ENCODE measurements around the gene HOOK2. TPM values are rescaled to one million over a fixed set of nuclear protein-coding genes. Genes with fewer than 3 reads are reported as not detected.
A peak's percentile ranks its signal among the peaks of the same experiment; 100 is the strongest.

The HOOK2 gene
- total RNA-seq, 1 experiment from 2014 or later, result 96.3 TPM

GRCh38 chr19:12757544-12758274, 17.6 kb downstream of the HOOK2 start (continued):
- TF ChIP-seq CTCF (IDR thresholded peaks at IDR 0.05 in 2 of 3, conservative IDR thresholded peaks at IDR 0.05 in 1 of 3; ENCODE audit: borderline replicate concordance in 1 of 3, insufficient read depth in 1 of 3, low read depth in 2 of 3, low read length in 2 of 3), result peak; percentile 72 to 94 (median 88)

GRCh38 chr19:12756150-12756883, 19.0 kb downstream of the HOOK2 start:
- Histone ChIP-seq H3K4me3 (replicated peaks in 1 of 2; ENCODE audit: low read depth in 1 of 2, low read length in 2 of 2) (no peak overlapping the region), H3K27me3 (ENCODE audit: insufficient read depth, low read length) (no peaks in the 10 kb centered on the region), H3K9ac (ENCODE audit: low read length) (no peak overlapping the region), H3K4me1 (ENCODE audit: control insufficient read depth in 1 of 2, insufficient read depth in 2 of 2, low read length in 2 of 2) (peaks cover 4 to 13% of the 10 kb centered on the region in 2 experiments; a peak in 3 of 4 replicates), H3K27ac (ENCODE audit: low read depth, low read length) (no peak overlapping the region), H3K9me2 (ENCODE audit: insufficient read depth) (no peaks in the 10 kb centered on the region), H4K20me1 (ENCODE audit: insufficient read depth) (no peaks in the 10 kb centered on the region), H3K9me3 (ENCODE audit: control insufficient read depth in 1 of 2, insufficient read depth in 1 of 2, low read depth in 1 of 2, low read length in 2 of 2) (no peaks in the 10 kb centered on the region), H3K4me2 (ENCODE audit: low read length) (no peak overlapping the region), H3K36me3 (ENCODE audit: control insufficient read depth in 1 of 2, insufficient read depth in 2 of 2, low read length in 2 of 2) (no peaks in the 10 kb centered on the region), H2AFZ (ENCODE audit: low read depth, low read length, poor library complexity, severe bottlenecking) (no peak overlapping the region), H3K79me2 (ENCODE audit: insufficient read depth, low read length) (no peaks in the 10 kb centered on the region)
- no peak for ATAC-seq
- intact Hi-C loops (cut with micrococcal nuclease), result no loop called here
- POLR2A ChIA-PET, result interaction anchor here (0.6 to 1.4 kb wide), 2 partner anchors 19 to 410 kb away, joined by 3 to 4 read pairs; partner anchors contain the start of gene GET3
- no peak for DNase-seq (ENCODE audit: low read depth, low spot score)
- BruUV-seq (replicated peaks), result no TSS peak
- RAD21 ChIA-PET (ENCODE audit: low non-redundant PET in 1 of 2, low total read pairs in 2 of 2, uncharacterized antibody in 2 of 2, unreplicated experiment in 2 of 2), result no interaction called here
- CTCF ChIA-PET, result interaction anchor here (1.3 to 1.5 kb wide), 2 partner anchors 8 to 29 kb away, joined by 3 read pairs; no protein-coding TSS in a partner anchor
- TF ChIP-seq YY1 (IDR thresholded peaks at IDR 0.05; ENCODE audit: extremely low read depth, insufficient replicate concordance, low read depth, low read length) (no peak), REST (IDR thresholded peaks at IDR 0.05; ENCODE audit: low read depth) (no peak), CTCF (IDR thresholded peaks at IDR 0.05 in 2 of 3, conservative IDR thresholded peaks at IDR 0.05 in 1 of 3; ENCODE audit: borderline replicate concordance in 1 of 3, insufficient read depth in 1 of 3, low read depth in 2 of 3, low read length in 2 of 3) (no peak), POLR2A (IDR thresholded peaks at IDR 0.05; ENCODE audit: borderline replicate concordance, extremely low read depth, insufficient read depth, insufficient read length) (no peak), FOSL1 (IDR thresholded peaks at IDR 0.05; ENCODE audit: low read depth) (no peak), EGR1 (IDR thresholded peaks at IDR 0.05; ENCODE audit: low read depth) (no peak), POLR2AphosphoS5 (IDR thresholded peaks at IDR 0.05; ENCODE audit: low read depth, low read length) (no peak), JUND (IDR thresholded peaks at IDR 0.05) (no peak), ELF1 (IDR thresholded peaks at IDR 0.05; ENCODE audit: borderline replicate concordance, low read depth) (no peak), ZNF274 (IDR thresholded peaks at IDR 0.05; ENCODE audit: low read depth, low read length) (no peak), EZH2 (IDR thresholded peaks at IDR 0.05) (no peak), TCF7L2 (IDR thresholded peaks at IDR 0.05; ENCODE audit: borderline replicate concordance, extremely low read depth, insufficient read depth, insufficient read length) (no peak)

All from HCT116 (cell line).